NK-92 treated with Interleukin-12 subunit alpha and Interleukin-12 subunit beta, amount 100 ng/mL, for 24 hours (cell line): ENCODE measurements around the gene CCNO.

Experiments used
- DNase-seq: peaks from one replicate; lab custom pipeline; 2025; lab: John Stamatoyannopoulos, UW

The CCNO gene, protein sequence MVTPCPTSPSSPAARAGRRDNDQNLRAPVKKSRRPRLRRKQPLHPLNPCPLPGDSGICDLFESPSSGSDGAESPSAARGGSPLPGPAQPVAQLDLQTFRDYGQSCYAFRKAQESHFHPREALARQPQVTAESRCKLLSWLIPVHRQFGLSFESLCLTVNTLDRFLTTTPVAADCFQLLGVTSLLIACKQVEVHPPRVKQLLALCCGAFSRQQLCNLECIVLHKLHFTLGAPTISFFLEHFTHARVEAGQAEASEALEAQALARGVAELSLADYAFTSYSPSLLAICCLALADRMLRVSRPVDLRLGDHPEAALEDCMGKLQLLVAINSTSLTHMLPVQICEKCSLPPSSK

GRCh38 chr5:55232985-55233928 is at the start of gene CCNO:
Gene CCNO (minus strand): TSS chr5:55233608. CDS start chr5:55233523, 85 bp downstream.
- no peak for DNase-seq

DNA sequence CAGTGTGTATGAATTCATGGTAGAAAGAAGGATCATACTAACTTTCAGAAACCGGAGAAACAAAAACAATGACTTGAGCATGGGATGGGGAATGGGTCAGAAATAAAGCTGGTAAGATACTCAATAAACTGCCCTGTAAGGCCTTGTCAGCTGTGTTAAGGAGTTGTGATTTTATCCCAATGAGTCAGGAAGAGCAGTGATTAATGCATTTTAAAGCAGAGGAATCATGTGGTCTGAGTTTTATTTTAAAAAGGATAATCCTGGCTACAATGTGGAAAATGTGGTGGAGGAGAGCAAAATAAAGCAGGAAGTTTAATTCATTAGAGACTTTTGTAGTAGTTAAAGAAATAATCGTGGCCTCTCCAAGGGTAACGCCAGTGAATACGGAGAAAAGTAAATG is 45.4 kb upstream of the CCNO start:
- DNase-seq: no peak

GRCh38 chr5:55276771-55277170 is 43.4 kb upstream of the CCNO start:
- no peak for DNase-seq

DNA sequence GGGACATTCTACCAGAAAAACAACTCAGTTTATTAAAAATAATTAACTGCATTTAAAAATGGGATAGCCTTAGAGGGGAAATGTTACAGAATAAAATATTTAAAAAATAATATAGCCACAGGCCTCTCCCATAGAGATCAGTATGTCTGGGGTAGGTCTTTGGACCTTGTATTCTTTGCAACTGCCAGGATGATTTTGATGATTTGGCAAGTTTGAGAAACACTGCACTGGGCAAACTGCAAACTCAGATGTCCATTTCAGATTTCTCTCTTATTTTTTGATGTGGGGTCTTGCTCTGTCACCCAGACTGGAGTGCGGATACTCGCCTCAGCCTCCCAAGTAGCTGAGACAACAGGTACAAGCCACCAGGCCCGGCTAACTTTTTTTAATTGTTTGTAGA is 24.9 kb upstream of the CCNO start:
- no peak for DNase-seq

GRCh38 chr5:55254802-55255201 is 21.4 kb upstream of the CCNO start:
- DNase-seq: no peak

- no peak for DNase-seq
Observed at GRCh38 chr5:55250064-55250463, 16.7 kb upstream of the CCNO start.

- DNase-seq: no peak
Observed at GRCh38 chr5:55241746-55242145, 8.3 kb upstream of the CCNO start.

DNA sequence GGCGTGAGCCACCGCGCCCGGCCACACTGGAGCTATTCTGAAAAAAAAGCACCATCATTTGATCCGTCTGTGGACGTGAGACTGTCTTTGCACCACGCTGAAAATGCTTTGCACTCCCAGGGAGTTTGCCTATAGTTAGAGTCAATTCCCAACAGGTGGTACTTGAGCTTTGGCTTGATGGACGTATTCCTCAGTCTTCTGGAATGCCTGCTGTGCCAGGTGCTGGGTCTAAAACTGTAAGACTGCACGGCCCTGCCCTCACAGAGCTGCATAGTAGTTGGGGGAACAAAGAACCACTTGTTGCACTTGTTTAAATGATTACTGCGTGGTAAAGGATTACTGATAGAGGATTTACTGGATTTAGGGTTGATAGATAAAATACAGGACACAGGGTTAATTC is 3.4 kb upstream of the CCNO start:
- no peak for DNase-seq

GRCh38 chr5:55234121-55234700 is 803 bp upstream of the CCNO start:
- no peak for DNase-seq

DNA sequence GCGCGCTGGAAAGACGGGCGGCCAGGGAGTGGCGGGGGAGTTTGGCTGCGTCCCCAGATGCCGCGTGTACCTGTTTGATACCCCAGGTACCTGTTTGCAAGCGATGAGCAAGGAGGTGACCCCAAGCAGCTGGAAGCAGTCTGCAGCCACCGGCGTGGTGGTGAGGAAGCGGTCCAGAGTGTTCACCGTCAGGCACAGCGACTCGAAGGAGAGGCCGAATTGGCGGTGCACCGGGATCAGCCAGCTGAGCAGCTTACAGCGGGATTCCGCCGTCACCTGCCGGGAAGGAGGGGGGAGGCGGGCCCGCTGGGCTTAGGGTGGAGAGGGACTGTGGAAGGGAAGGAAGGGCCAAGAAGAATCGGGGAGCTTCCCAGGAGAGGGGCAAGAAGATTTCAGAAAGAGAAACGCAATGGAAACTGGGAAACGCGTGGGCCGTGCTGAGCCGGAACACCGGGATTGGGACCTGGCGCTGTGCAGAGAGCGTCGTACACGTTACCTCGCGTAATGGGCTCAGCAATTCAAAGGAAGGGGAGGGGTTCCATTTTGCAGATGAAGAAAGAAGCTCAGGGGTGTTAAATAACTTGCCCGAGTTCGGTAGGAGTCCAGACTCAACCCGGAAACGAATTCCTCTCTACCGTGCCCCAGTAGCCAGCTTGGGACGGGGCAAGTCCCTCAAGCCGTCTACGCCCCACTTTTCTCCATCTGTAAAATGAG is 980 bp downstream of the CCNO start:
- no peak for DNase-seq

DNA sequence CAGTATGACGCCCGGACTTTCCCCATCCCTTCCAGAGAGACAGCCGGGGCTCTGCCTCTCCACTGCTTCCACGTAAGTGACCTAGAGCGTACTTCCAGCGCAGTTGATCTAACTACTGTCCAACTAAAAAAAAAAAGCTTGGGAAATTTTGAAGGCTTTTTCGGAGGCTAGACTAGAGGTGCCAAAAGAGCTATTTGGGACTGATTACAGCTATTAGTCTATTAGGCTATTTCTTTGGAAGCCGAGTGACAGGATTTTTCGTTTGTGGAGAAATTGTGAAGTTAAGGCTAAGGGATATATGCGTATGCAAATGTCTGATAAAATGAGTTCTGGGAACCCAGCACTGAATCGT is 1.5 kb downstream of the CCNO start:
- no peak for DNase-seq

- no peak for DNase-seq
Observed at GRCh38 chr5:55231029-55231918, 2.1 kb downstream of the CCNO start.

DNA sequence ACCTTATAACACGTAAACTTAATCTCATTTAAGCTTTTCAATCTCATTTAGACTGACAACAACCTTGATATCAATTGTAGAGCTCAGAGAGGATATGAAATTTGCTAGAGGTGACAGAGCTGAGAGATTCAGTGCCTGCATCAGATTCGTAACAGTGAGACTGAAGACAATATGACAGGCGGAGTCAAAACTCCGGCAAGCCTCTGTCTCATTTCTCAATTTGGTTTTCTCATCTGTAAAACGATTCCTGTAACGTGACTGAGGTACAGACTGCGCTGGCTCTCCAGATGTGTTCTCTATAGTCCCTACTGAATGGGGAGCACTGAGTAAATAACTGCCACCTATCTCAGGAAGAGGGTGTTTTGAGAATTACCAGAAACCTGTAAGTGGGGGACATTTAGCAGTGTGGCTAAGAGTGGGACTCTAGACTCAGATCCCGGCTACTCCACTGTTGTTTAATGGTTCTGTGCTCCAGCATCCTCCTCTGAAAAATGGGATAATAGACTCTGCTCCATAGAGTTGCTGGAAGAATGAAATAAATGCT is 3.2 kb downstream of the CCNO start:
- DNase-seq: no peak

GRCh38 chr5:55227664-55228430 is 5.6 kb downstream of the CCNO start:
- no peak for DNase-seq

GRCh38 chr5:55226934-55227663 is 6.3 kb downstream of the CCNO start, which contains the start of gene MCIDAS:
Gene MCIDAS (minus strand): TSS chr5:55227315. CDS start chr5:55227138, 177 bp downstream.
- DNase-seq: no peak

DNA sequence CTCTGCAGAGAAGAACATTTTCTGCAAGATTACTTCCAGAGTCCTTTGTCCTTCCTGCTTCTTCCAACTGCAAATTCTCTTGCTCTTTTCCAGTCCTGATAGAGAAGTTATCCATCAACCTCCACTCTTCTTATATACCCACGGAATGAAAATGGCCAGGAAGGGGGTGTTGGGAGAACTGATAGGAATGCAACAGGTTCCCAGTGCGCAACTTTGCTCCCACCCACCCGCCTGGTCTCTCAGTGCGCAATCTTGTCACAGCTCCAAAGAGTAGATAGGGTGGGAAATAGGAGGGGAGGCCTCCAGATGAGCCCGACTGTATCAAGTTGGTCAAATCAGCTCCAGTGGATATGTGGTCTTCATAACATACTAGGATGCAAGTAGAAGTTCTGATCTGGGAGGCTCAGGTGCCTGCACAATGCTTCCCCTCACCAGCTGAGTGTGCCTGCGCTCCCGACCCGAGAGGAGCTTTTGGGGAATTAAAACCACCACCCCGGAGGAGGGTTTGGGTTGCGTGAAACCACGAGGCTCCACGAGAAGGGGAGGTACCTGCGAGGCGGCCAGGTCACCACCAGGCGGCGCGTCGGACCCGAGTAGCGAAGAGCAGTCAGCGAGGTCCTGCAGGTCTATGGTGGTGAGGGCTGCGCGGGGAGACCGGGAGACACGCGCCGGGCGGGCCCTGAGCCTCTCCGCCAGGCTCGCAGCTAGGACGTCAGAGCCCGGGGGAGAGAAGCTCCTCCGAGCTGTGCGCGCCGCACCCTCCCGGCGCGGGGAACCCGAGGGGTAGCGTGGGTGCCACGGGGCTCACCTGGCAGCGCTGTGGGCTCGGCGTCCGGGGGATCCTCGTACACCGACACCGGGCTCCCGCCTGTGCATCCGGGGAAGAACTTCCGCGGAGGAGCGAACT is 7.1 kb downstream of the CCNO start:
- no peak for DNase-seq

GRCh38 chr5:55225346-55225745 is 8.1 kb downstream of the CCNO start:
- no peak for DNase-seq

- no peak for DNase-seq
Observed at GRCh38 chr5:55223812-55224240, 9.6 kb downstream of the CCNO start.
